HG02884 (cell line): ENCODE results near the gene DLG5.

Source experiments
- ATAC-seq: cut with Tn5 transposase; IDR thresholded peaks from one replicate; pipeline ENCODE4 v1.9.1; 2021; ENCODE audit warnings: mild to moderate bottlenecking, moderate library complexity; ENCODE audit not compliant: unreplicated experiment

DLG5 gene

DNA sequence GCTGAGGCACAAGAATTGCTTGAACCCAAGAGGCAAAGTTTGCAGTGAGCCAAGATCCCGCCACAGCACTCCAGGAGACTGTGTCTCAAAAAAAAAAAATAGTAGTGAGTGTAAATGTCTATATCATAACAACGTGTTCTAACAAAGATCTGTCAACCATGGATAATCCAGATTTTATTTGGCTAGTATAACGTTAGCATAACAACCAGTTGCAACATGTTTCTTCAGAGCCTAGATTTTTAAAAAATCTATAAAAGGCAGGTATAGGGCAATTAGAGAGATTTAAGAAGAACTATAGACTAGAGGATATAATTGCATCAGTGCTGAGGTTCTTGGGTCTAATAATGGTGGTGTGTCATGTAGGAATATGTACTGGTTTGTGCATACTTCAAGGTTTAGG lies 30.5 kb downstream of the DLG5 start:
- ATAC-seq: no peak

DNA sequence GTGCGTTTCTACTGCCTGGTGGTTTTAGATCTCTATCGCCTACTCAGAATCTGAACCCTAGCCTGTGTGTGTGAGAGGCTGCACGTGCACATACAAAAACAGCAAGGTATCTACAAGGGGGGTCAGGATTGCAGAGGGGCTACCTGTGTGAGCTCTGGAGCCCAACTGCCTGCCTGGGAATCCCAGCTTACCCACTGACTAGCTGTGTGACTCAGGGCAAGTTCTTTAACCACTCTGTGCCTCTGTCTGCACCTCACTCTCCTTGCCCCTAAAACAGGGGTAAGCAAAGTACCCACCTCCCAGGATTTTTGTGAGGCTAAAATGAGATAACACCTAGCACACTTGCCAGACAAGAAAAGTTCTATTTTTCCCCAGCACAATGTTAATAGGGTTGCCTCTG lies 32.5 kb downstream of the DLG5 start:
- no peak for ATAC-seq

DNA sequence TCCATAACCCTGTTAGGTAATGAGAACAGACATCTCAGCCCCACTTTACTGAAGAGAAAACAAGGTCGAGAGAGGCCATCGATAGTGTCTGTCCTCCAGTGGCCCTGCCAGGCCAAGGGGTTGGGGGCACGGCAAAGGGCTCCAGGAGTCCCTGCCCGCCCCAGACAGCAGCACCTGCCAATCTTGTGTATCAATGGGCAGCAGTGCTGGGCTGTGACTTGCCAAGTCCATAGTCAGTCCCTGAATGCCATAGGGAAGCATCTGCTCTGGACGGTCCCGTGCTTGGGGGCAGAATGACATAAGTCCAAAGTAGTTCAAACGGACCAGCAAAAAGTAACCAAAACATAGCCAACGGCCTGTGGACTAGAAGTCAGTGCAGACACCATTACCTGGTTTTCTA lies 33.2 kb downstream of the DLG5 start:
- ATAC-seq: no peak

DNA sequence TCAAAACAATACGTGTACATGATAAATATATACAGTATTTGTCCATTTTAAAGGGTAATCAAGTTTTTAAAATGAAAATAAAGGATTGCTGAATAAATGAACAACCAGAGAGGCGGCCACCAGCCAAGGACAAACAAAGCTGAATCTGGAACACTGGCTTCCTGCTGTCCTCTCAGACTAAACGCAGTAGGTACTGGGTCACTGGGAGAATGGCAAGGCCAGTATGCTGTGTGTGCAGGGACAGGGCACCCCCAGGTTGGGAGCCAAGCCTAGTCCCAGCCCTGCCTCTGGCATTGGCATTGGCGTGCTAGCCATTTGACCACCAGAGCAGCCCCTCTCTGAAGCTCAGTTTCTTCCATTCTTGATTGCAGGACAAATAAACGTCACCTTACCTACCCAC lies 33.8 kb downstream of the DLG5 start:
- no peak for ATAC-seq

DNA sequence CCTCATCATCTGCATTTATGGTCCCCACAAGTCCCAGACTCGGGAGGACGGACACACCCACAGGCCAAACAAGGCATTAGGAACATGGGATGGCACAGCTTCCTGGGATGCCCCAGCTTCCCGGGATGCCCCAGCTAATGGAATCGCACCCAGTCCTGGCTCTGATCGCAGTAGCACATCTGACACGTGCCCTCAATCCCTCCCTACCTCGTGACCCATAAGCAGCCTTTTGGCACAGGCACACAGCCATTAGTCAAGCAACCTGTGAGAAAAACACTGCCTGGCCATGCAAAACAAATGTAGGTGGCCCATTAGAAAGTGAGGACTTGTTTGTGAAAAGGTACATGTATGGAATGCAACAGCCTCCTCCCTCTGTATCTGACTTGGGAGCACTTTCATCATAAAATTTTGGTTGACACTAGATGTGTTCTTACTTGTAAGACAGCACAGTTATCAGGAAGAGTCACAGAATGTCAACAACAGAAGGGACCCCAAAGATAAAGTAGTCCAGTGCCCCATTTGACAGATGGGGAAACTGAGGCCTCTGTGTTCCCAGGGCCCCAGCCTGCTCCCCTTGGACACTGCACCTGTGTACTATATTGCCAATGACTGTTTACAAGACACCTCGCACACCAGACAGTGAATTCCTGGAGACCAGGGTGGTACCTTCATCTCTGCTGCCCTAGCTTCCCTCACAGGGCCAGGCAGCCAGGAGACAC lies 34.4 kb downstream of the DLG5 start:
- no peak for ATAC-seq

DNA sequence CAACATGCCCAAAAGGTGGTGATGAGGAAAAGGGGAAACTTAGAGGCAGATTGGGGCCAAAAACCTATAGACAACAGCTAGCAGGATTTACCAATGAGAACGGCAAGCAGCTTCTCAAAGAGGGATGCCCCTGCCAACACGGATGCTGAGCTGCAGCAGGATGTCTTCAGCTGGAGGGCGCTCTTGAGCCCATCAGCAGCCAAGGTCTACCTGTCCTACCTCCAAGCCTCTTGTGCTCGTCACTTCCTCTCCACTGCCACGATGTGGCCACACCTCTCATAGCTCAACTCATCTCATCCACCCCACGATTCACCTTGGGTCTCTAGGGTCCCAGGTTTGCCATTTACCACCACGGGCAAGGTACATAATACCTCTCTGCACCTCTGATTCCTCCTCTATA lies 36.5 kb downstream of the DLG5 start:
- ATAC-seq: no peak

GRCh38 chr10:77889277-77889903 lies 37.2 kb downstream of the DLG5 start:
- no peak for ATAC-seq

- no peak for ATAC-seq
Measured at GRCh38 chr10:77888356-77888703, 38.2 kb downstream of the DLG5 start.

DNA sequence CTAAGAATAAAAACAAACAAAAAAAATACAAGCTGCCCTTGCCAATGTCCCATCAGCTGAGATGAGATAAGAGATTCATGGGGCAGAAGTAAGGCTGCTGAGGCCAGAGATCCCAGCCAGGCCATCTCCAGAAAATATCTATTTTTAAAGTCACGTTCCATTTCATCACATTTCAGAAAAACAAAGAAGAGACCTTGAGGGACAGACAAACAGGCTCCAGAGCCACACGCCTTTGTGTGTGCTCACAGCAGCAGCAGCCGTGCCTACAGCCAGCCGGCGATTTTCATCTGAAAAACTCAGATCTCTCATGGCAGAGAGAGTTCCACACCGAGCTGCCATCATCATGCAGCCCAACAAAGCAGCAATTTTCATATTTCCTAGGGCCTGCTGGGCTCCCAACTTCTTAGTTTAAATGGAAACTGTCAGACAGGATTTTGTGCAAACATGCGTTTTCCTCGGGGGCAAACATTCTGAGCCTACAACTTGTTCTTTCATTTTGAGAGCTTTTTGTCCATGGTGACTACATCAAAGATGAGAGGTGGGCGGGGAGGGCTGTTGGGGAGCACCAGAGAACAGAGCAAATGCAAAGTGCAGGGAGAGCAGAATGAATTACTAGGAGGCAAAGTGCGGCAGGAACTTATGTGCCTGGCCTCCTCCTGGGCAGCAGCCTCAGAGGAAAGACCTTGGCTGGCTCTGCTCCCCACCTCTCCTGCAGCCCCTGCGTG lies 38.8 kb downstream of the DLG5 start:
- no peak for ATAC-seq

DNA sequence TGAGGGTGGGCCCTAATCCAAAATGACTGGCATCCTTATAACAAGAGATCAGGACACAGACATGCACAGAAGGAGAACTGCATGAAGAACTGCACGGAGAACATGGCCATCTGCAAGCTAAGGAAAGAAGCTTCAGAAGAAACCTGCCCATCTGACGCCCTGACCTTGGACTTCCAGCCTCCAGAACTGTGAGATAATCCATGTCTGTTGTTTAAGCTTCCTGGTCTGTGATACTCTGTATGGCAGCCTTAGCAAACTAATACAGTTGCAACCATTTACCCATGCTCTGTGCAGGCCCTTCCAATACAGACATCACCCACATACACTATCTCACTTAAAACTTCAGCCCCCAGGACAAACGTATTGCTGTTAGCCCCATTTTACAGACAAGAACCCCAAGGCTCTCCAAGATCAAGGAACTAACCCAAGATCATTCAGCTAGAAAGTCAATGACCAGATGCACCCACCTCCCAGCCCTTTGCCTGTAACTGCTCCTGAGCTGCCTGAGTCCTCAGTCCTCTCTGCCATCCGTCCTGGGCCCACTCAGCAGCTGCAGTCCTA lies 39.7 kb downstream of the DLG5 start:
- ATAC-seq: no peak

DNA sequence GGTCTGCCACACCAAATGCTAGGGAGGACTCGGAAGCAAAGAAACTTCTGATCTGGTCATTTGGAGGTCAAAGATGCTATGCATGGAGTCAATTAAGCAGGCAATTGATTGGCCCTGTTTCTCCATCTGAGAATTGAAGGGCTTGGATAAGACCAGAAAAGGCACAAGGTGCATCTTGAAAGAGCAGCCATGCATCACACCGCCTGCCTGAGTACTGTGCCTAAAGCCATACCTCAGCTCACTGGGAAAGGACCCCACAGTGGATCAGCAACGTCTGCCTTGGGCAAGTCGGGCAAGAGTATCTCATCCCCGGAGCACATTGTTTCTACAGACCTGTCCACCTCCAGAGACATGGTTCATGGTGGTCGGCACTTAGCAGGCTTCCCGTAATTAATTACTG lies 42.4 kb downstream of the DLG5 start:
- no peak for ATAC-seq

DNA sequence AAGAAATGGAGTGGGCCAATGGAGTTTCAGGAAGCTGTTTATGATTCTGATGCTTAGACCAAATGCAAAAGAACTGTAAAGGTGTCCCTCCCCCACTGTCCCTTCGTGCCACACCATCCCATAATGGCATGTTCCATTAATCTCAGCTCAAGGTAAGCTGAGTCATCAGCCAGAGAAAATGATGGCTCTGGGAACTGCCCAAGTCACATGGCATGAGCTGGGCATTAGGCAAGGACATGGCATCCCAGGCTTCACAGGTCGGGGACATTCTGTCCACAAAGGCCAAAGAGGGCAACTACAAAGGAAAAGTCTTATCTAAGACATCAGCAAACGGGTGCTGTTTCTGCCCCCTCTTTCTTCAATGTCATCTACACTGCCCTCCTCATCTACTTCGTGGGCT lies 44.9 kb downstream of the DLG5 start:
- no peak for ATAC-seq

GRCh38 chr10:77881222-77881621 lies 45.3 kb downstream of the DLG5 start:
- ATAC-seq: no peak

DNA sequence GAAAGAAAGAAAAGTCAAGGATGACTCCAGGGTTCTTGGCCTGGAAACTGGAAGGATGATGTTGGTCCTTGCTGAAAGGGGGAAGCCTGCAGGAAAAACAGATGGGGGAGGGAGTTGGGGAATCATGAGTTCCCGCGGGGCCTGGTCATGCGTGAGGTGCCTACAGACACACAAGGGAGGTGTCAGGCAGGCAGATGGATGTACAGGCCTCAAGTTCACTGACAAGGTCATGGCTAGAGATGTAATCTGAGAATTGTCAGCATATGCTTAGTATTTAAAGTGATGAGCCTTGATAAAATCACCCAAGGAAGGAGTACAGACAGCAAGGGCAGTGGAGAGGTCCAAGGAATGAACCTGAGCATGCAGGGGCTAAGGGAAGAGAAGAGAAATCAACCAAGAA lies 46.8 kb downstream of the DLG5 start:
- no peak for ATAC-seq

DNA sequence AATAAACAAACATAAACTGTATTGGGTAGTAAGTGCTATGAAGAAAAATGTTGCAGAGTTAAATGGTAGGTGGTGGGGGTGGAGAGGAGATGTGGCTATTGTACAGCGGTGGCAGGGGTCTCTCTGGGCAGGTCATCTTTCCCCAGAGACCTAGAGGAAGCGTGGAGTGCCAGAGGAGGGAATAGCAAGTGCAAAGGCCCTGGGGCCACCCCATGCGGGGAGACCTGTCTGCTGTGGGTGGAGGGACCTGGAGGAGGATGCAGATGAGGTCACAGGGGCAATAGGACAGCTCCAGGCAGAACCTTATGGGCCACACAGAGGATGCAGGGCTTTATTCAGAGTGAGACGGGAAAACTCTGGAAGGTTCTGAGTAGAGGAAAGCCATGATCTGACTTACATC lies 47.5 kb downstream of the DLG5 start:
- ATAC-seq: no peak

DNA sequence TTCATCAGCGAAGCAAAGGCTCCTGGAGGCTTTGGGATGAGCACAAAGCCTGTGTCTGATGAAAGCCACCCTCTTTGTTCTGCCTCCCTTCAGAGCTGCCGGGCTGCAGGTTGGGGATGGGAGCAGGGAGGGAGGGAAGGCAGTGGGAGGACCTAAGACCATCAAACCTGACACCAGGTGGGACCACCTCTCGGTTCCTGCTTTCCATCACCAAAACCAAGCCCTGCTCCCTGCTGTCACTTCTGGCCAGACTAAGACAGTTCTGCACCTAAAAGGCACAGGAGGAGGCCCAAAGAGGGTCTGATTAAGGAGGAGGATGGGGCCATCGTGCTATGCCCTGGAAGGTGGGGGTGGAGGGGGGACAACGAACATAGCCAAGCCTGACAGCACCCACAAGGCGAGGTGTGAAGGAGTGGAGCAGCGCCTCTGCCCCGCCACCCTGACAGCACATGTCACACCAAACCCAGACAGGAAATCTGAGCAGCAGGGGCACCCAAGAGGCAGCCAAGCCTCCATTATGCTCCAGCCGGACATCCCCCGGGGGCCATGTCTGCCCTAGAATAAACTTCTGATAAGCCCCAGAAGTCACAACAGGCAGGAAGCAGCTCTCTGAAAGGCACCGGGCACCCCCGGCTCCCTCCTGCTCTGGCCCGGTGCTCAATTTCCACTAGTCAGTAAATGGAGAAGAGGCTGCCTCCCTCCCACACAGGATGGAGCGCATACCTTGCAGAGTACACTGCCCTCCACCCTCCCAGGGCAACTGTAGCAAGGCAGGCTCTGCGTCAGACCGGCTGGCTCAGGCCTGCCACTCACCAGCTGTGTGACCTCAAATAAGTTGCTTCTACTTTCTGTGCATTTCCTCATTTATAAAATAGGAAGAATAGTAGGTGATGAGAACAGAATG lies 48.9 kb downstream of the DLG5 start:
- ATAC-seq: peak; percentile 55

DNA sequence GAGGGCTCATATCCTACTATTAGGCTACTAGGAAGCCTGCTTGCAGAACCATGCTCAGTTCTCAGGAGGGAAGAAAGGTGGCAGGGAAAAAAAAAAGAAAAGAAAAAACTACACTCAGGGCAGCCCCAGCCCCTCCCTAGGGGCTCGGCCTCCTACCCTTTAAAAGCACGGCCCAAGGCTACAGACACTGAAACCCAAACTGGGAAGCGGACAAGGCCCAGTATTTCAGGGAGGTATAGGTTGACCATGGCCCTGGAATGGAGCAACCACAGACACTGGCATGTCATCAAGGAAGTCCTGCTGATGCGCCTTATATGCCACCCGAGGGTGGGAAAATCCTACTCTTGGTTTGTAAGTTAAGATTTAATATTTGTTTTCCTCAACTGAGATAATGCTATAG lies 50.8 kb downstream of the DLG5 start:
- ATAC-seq: no peak

DNA sequence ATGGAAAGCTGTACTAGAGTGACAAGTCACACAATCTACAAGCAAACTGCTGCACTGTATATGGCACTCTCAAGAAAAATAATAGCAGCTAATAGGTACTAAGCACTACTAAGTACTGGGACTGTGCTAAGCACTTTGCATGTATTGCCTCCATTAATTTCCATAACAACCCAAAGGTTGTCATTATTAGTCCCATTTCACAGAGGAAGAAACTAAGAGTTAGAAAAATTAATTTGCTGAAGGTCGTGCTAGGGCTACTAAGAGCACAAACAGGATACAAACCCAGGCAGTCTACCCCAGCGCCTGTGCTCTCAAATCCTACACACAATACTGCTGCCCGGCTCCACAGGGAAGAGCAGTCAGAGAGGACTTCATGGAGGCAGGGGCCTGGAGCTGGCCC lies 51.7 kb downstream of the DLG5 start:
- ATAC-seq: no peak

DNA sequence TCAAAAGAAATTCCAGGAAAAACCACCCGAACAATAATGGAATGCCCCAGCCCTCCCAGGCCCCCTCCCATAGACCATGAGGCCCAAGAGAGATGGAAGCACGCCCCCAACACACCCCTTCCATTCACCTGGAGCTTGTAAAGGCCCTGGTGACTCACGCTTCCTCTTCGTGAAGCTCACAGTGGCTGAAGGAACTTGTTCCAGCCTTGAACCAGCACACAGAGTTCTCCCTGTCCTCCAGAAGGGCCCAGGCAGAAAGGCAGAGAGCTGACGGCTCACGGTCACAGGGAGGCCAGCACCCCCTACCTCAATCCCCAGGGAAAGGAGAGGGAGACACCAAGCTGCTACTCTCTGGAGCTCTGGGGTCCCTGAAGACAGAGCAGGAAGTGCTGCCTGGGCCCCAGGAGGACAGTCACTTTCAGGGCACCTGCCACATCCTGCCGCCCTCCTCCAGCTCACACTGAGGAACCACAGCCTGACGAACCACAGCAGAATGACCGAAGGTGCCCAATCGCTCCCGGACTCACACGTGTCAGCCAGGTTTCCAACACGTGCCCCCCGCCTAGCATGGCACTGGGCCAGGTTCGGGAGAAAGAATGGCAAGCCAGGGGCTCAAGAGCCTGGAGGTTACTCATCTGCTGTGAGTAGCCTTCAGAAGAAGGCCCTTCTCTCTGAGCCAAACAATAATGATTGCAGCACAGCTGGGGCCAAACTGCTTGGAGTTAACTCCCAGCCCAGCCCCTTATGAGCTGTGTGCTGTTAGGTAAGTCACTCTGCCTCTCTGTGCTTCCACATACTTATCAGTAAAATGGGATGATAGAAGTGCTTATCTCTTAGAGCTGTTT lies 52.8 kb downstream of the DLG5 start:
- peak; percentile 83 for ATAC-seq

GRCh38 chr10:77872947-77873535 lies 53.5 kb downstream of the DLG5 start:
- no peak for ATAC-seq
